ENCODE results near the gene MX2. TPM values are rescaled to one million over a fixed set of nuclear protein-coding genes. Genes with fewer than 3 reads are reported as not detected.

The MX2 gene
- total and polyA plus RNA-seq, 10 of the 15 experiments (the other 5 are each of a cell fraction or from before 2014, with no cell fraction given) = 10.5 to 167 (median 46.1) TPM

DNA sequence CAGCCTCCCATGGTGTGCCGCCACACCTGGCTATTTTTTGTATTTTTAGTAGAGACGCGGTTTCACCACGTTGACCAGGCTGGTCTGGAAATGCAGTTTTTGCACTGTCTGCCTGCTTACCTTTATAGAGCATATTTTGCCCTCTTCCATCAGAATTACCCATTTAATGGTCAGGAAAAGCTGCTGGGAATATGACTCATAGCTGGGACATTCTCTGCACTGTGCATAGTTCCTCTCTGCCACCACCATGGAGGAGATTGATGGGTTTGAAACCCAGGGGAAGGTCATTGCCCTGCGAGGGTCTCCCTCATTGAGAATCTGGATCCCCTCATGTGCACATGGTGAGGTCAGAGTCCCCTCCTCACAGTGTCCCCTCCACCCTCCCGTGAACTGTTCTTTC lies 96.3 kb downstream of the MX2 start (continued):
- no peak for TF ChIP-seq ZNF622 (IDR thresholded peaks at IDR 0.05)
- no peak for TF ChIP-seq NRF1 (conservative IDR thresholded peaks at IDR 0.05; ENCODE audit: low read depth, low read length)

DNA sequence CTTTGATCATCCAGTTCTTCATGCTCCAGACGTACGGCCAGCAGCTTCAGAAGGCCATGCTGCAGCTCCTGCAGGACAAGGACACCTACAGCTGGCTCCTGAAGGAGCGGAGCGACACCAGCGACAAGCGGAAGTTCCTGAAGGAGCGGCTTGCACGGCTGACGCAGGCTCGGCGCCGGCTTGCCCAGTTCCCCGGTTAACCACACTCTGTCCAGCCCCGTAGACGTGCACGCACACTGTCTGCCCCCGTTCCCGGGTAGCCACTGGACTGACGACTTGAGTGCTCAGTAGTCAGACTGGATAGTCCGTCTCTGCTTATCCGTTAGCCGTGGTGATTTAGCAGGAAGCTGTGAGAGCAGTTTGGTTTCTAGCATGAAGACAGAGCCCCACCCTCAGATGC lies 96.7 kb downstream of the MX2 start:
- no peak overlapping the region for H3K4me3 ChIP-seq
- SMC1A ChIA-PET (ENCODE audit: uncharacterized antibody, unreplicated experiment) = interaction anchor here (0.9 to 1.2 kb wide), 3 partner anchors 23 to 218 kb away, joined by 3 to 8 read pairs (median 4); no protein-coding TSS in a partner anchor
- TF ChIP-seq POLR2A (IDR thresholded peaks at IDR 0.05; ENCODE audit: low read depth, low read length) (peak; percentile 65), EED (IDR thresholded peaks at IDR 0.05; ENCODE audit: low read depth) (no peak)
- no peak overlapping the region for H3K9ac ChIP-seq (ENCODE audit: control insufficient read depth, insufficient read depth, low read length)
- no peak for DNase-seq (ENCODE audit: low read depth, low spot score)
- RAD21 ChIA-PET (ENCODE audit: unreplicated experiment) = interaction anchor here (1.2 to 3.4 kb wide), 2 partner anchors 8 to 175 kb away, joined by 3 to 26 read pairs; no protein-coding TSS in a partner anchor
- no peaks in the 10 kb centered on the region for H3K79me2 ChIP-seq (ENCODE audit: control insufficient read depth, insufficient read depth, low read length)
- no peak for ATAC-seq
- H3K27ac ChIP-seq (ENCODE audit: control insufficient read depth, insufficient read depth) = no peak overlapping the region
- no peaks in the 10 kb centered on the region; the same call in 2 of the 3 replicates for H3K9me3 ChIP-seq (replicated peaks; ENCODE audit: control insufficient read depth, insufficient read depth, low read length)
- no peaks in the 10 kb centered on the region for H3K27me3 ChIP-seq (replicated peaks in 1 of 2; ENCODE audit: control insufficient read depth in 2 of 2, insufficient read depth in 2 of 2, low read length in 1 of 2)
- FAIRE-seq = no peak
- TSS peak; percentile 24 for BruUV-seq (replicated peaks)
- peaks cover 15% of the 10 kb centered on the region for H4K20me1 ChIP-seq (ENCODE audit: control insufficient read depth, insufficient read depth)
- H3K36me3 ChIP-seq (ENCODE audit: control insufficient read depth in 2 of 2, insufficient read depth in 2 of 2, low read length in 1 of 2) = peaks cover 20 to 43% of the 10 kb centered on the region in 2 experiments
- H3K4me2 ChIP-seq (ENCODE audit: control insufficient read depth, insufficient read depth) = no peak overlapping the region
- intact Hi-C loops (cut with micrococcal nuclease; ENCODE audit: unreplicated experiment) (no loop called here), in situ Hi-C loops (cut with MboI) (loop anchor here (5.0 kb wide), 1 partner anchor 171 kb away; no protein-coding TSS in a partner anchor)
- CTCF ChIA-PET = interaction anchor here (0.7 to 3.1 kb wide), 3 partner anchors 89 to 296 kb away, joined by 3 to 47 read pairs (median 3); no protein-coding TSS in a partner anchor
- no peaks in the 10 kb centered on the region for H3K4me1 ChIP-seq (ENCODE audit: control insufficient read depth, insufficient read depth, low read length)
- POLR2A ChIA-PET = interaction anchor here (0.7 kb wide), 1 partner anchor 26 kb away, joined by 3 read pairs; no protein-coding TSS in a partner anchor
- no peak overlapping the region for H2AFZ ChIP-seq (ENCODE audit: control insufficient read depth, low read depth, low read length)
- 97% methylated on average over 22 of the region's 22 CpGs for WGBS (ENCODE audit: insufficient coverage, insufficient replicate concordance, low lambda C conversion rate, missing lambda C conversion rate)

Other genes with a start within 250 kb of the MX2 start
- gene BACE2, start 193.9 kb upstream of the MX2 start, total RNA-seq (2014; rRNA removed) = 0.05 TPM in 1 of 2 replicates, not detected in the other
- gene BACE2, start 193.9 kb upstream of the MX2 start, total RNA-seq (2014; rRNA removed; fragmentation: Illumina TruSeq; extraction: Trizol) = not detected in 2 replicates
- gene BACE2, start 193.9 kb upstream of the MX2 start, total RNA-seq (2021) = 0.08 and 0.18 TPM in 2 replicates
- 0.69 and 0.86 TPM in 2 replicates for gene BACE2, start 193.9 kb upstream of the MX2 start, polyA plus RNA-seq (2011; rRNA removed)
- 0.04 TPM in 1 of 2 replicates, not detected in the other for gene BACE2, start 193.9 kb upstream of the MX2 start, polyA plus RNA-seq (2014; fragmentation: Illumina TruSeq; extraction: Trizol)
- under 1 TPM; 0.04 to 0.31 TPM for gene BACE2, start 193.9 kb upstream of the MX2 start, polyA plus RNA-seq (2014; fragmentation: Nextera tagmentation; extraction: Ambion mirVana)
- gene BACE2, start 193.9 kb upstream of the MX2 start, polyA plus RNA-seq (2014; rRNA removed) = 0.30 TPM in 1 of 2 replicates, not detected in the other
- not detected for gene BACE2, start 193.9 kb upstream of the MX2 start, polyA plus RNA-seq (2016; fragmentation: Nextera tagmentation; extraction: Ambion mirVana)
- gene FAM3B, start 45.2 kb upstream of the MX2 start, total RNA-seq (2014; rRNA removed) = not detected in 2 replicates
- not detected in 2 replicates for gene FAM3B, start 45.2 kb upstream of the MX2 start, total RNA-seq (2014; rRNA removed; fragmentation: Illumina TruSeq; extraction: Trizol)
- not detected in 2 replicates for gene FAM3B, start 45.2 kb upstream of the MX2 start, total RNA-seq (2021)
- 0.09 and 0.12 TPM in 2 replicates for gene FAM3B, start 45.2 kb upstream of the MX2 start, polyA plus RNA-seq (2011; rRNA removed)
- not detected in 2 replicates for gene FAM3B, start 45.2 kb upstream of the MX2 start, polyA plus RNA-seq (2014; fragmentation: Illumina TruSeq; extraction: Trizol)
- not detected for gene FAM3B, start 45.2 kb upstream of the MX2 start, polyA plus RNA-seq (2014; fragmentation: Nextera tagmentation; extraction: Ambion mirVana)
- not detected in 2 replicates for gene FAM3B, start 45.2 kb upstream of the MX2 start, polyA plus RNA-seq (2014; rRNA removed)
- gene FAM3B, start 45.2 kb upstream of the MX2 start, polyA plus RNA-seq (2016; fragmentation: Nextera tagmentation; extraction: Ambion mirVana) = not detected
- gene MX1, start 64.2 kb downstream of the MX2 start, total RNA-seq (2014; rRNA removed) = 385 and 432 TPM in 2 replicates
- 354 and 364 TPM in 2 replicates for gene MX1, start 64.2 kb downstream of the MX2 start, total RNA-seq (2014; rRNA removed; fragmentation: Illumina TruSeq; extraction: Trizol)
- 380 and 405 TPM in 2 replicates for gene MX1, start 64.2 kb downstream of the MX2 start, total RNA-seq (2021)
- 337 and 367 TPM in 2 replicates for gene MX1, start 64.2 kb downstream of the MX2 start, polyA plus RNA-seq (2011; rRNA removed)
- gene MX1, start 64.2 kb downstream of the MX2 start, polyA plus RNA-seq (2014; fragmentation: Illumina TruSeq; extraction: Trizol) = 293 and 352 TPM in 2 replicates
- gene MX1, start 64.2 kb downstream of the MX2 start, polyA plus RNA-seq (2014; fragmentation: Nextera tagmentation; extraction: Ambion mirVana) = 10 to 100 TPM; 75.9 to 90.9 TPM
- 308 and 311 TPM in 2 replicates for gene MX1, start 64.2 kb downstream of the MX2 start, polyA plus RNA-seq (2014; rRNA removed)
- 100 to 1,000 TPM; 242 to 247 TPM for gene MX1, start 64.2 kb downstream of the MX2 start, polyA plus RNA-seq (2016; fragmentation: Nextera tagmentation; extraction: Ambion mirVana)
- gene TMPRSS2, start 146.1 kb downstream of the MX2 start, total RNA-seq (2014; rRNA removed) = not detected in 2 replicates
- not detected in 2 replicates for gene TMPRSS2, start 146.1 kb downstream of the MX2 start, total RNA-seq (2014; rRNA removed; fragmentation: Illumina TruSeq; extraction: Trizol)
- 0.16 and 0.26 TPM in 2 replicates for gene TMPRSS2, start 146.1 kb downstream of the MX2 start, total RNA-seq (2021)
- not detected in 2 replicates for gene TMPRSS2, start 146.1 kb downstream of the MX2 start, polyA plus RNA-seq (2011; rRNA removed)
- gene TMPRSS2, start 146.1 kb downstream of the MX2 start, polyA plus RNA-seq (2014; fragmentation: Illumina TruSeq; extraction: Trizol) = not detected in 2 replicates
- gene TMPRSS2, start 146.1 kb downstream of the MX2 start, polyA plus RNA-seq (2014; fragmentation: Nextera tagmentation; extraction: Ambion mirVana) = not detected
- gene TMPRSS2, start 146.1 kb downstream of the MX2 start, polyA plus RNA-seq (2014; rRNA removed) = 0.19 TPM in 1 of 2 replicates, not detected in the other
- gene TMPRSS2, start 146.1 kb downstream of the MX2 start, polyA plus RNA-seq (2016; fragmentation: Nextera tagmentation; extraction: Ambion mirVana) = not detected

Data from GM12878 (cell line).